Fibroblast of lung (primary cell): ENCODE measurements around the gene RALBP1.

Source experiments
- CTCF ChIP-seq, 2 donors: IDR thresholded peaks in 1 of 2; conservative IDR thresholded peaks in 1 of 2; 1 replicate in 1 of 2; 2 replicates in 1 of 2; pipeline ENCODE4 v1.5.1; 2011 to 2012; ENCODE audit warnings: low read length in 2 of 2, control low read depth in 1 of 2, inconsistent platforms in 1 of 2, low read depth in 1 of 2, mild to moderate bottlenecking in 1 of 2
- EZH2 ChIP-seq: IDR thresholded peaks from 2 replicates; pipeline ENCODE4 v1.5.1; 2012; ENCODE audit warnings: low read length, control low read depth, mild to moderate bottlenecking; ENCODE audit errors: missing control alignments

- TF ChIP-seq CTCF (conservative IDR thresholded peaks at IDR 0.05 in 1 of 2, IDR thresholded peaks at IDR 0.05 in 1 of 2; ENCODE audit: low read depth in 1 of 2, low read length in 2 of 2), result no peak
- no peak for TF ChIP-seq EZH2
Observed at GRCh38 chr18:9431296-9431695, 44.0 kb upstream of the RALBP1 start.
